ENCODE measurements around the gene CEP131. TPM values are rescaled to one million over a fixed set of nuclear protein-coding genes. Genes with fewer than 3 reads are reported as not detected.
A peak's percentile ranks its signal among the peaks of the same experiment; 100 is the strongest.

Gene CEP131
- polyA plus RNA-seq, 1 donor from 2014 or later, result 21.3 TPM

DNA sequence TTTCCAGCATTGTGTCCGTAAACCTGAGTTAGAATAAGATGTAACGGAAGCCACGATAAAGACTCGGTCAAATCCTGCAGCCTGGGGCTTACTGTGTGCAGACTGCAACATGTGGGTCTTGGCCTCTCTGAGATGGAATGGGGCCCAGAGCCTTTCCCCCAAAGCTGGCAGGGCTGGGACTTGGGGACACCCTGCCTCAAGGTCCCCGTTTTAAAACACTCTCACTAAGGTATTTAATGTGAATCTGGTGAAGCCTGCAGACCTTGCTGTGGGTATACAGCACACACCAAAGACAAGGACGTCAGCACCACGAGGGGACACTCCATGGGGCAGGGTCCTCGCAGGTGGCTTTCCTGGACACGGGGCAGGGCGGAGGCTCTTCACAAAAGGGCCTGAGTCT, 18.4 kb upstream of the CEP131 start:
- H3K9ac ChIP-seq (ENCODE audit: low read length), result no peak overlapping the region
- no peaks in the 10 kb centered on the region for H3K9me3 ChIP-seq (ENCODE audit: low read length)
- H3K4me2 ChIP-seq (ENCODE audit: low read length), result no peak overlapping the region
- peaks cover 19% of the 10 kb centered on the region for H3K79me2 ChIP-seq (replicated peaks; ENCODE audit: insufficient read depth, low read length)
- H3K27ac ChIP-seq (ENCODE audit: low read length), result no peak overlapping the region
- no peak for TF ChIP-seq POLR2AphosphoS5 (IDR thresholded peaks at IDR 0.05)
- TF ChIP-seq EZH2 (IDR thresholded peaks at IDR 0.05; ENCODE audit: borderline replicate concordance, insufficient read depth, low read length, poor library complexity, severe bottlenecking), result no peak
- TF ChIP-seq RAD21 (conservative IDR thresholded peaks at IDR 0.05), result no peak
- TF ChIP-seq, protein P1, sequence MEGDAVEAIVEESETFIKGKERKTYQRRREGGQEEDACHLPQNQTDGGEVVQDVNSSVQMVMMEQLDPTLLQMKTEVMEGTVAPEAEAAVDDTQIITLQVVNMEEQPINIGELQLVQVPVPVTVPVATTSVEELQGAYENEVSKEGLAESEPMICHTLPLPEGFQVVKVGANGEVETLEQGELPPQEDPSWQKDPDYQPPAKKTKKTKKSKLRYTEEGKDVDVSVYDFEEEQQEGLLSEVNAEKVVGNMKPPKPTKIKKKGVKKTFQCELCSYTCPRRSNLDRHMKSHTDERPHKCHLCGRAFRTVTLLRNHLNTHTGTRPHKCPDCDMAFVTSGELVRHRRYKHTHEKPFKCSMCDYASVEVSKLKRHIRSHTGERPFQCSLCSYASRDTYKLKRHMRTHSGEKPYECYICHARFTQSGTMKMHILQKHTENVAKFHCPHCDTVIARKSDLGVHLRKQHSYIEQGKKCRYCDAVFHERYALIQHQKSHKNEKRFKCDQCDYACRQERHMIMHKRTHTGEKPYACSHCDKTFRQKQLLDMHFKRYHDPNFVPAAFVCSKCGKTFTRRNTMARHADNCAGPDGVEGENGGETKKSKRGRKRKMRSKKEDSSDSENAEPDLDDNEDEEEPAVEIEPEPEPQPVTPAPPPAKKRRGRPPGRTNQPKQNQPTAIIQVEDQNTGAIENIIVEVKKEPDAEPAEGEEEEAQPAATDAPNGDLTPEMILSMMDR (IDR thresholded peaks at IDR 0.05; ENCODE audit: poor library complexity, severe bottlenecking), result no peak
- no peak for TF ChIP-seq TAF1 (IDR thresholded peaks at IDR 0.05; ENCODE audit: low read depth)
- no peak for TF ChIP-seq SMC3 (conservative IDR thresholded peaks at IDR 0.05; ENCODE audit: poor library complexity)
- TF ChIP-seq MXI1 (conservative IDR thresholded peaks at IDR 0.05; ENCODE audit: poor library complexity, severe bottlenecking), result no peak
- TF ChIP-seq, protein P2, sequence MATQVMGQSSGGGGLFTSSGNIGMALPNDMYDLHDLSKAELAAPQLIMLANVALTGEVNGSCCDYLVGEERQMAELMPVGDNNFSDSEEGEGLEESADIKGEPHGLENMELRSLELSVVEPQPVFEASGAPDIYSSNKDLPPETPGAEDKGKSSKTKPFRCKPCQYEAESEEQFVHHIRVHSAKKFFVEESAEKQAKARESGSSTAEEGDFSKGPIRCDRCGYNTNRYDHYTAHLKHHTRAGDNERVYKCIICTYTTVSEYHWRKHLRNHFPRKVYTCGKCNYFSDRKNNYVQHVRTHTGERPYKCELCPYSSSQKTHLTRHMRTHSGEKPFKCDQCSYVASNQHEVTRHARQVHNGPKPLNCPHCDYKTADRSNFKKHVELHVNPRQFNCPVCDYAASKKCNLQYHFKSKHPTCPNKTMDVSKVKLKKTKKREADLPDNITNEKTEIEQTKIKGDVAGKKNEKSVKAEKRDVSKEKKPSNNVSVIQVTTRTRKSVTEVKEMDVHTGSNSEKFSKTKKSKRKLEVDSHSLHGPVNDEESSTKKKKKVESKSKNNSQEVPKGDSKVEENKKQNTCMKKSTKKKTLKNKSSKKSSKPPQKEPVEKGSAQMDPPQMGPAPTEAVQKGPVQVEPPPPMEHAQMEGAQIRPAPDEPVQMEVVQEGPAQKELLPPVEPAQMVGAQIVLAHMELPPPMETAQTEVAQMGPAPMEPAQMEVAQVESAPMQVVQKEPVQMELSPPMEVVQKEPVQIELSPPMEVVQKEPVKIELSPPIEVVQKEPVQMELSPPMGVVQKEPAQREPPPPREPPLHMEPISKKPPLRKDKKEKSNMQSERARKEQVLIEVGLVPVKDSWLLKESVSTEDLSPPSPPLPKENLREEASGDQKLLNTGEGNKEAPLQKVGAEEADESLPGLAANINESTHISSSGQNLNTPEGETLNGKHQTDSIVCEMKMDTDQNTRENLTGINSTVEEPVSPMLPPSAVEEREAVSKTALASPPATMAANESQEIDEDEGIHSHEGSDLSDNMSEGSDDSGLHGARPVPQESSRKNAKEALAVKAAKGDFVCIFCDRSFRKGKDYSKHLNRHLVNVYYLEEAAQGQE (IDR thresholded peaks at IDR 0.05; ENCODE audit: borderline replicate concordance), result no peak
- no peak overlapping the region for H3K4me3 ChIP-seq (ENCODE audit: low read length)
- no peaks in the 10 kb centered on the region for H3K36me3 ChIP-seq (ENCODE audit: insufficient read depth, low read length)
- no peaks in the 10 kb centered on the region for H4K20me1 ChIP-seq (ENCODE audit: insufficient read depth)
- no peaks in the 10 kb centered on the region for H3K9me2 ChIP-seq (ENCODE audit: insufficient read depth, low read length)
- H3K27me3 ChIP-seq (ENCODE audit: insufficient read depth, low read depth, low read length), result no peaks in the 10 kb centered on the region
- no peak overlapping the region for H2AFZ ChIP-seq (ENCODE audit: low read depth, low read length)
- H3F3A ChIP-seq (ENCODE audit: insufficient read depth, low read length, poor library complexity, severe bottlenecking), result no peaks in the 10 kb centered on the region

DNA sequence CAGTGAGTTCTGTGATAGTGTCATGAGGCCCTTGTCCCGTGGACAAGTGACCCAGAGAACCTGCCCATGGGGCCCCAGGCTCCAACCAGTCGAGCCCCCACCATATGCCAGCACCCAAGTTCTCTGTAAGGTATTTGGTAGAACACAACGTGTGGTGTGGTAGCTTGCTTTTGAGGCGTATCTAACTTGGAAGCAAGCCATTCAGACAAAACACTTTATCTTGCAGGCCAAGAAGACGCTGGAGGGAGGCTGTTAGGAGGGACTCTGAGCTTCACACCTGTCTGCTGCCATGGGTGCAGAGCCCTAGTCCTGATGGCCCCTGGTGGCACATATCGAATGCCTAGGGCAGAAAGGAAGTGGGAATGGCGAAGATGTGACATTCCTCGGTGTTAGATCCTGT, 18.0 kb upstream of the CEP131 start:
- TF ChIP-seq SMC3 (conservative IDR thresholded peaks at IDR 0.05; ENCODE audit: poor library complexity), result no peak
- TF ChIP-seq, protein P2 (IDR thresholded peaks at IDR 0.05; ENCODE audit: borderline replicate concordance), result no peak
- TF ChIP-seq TAF1 (IDR thresholded peaks at IDR 0.05; ENCODE audit: low read depth), result no peak
- no peak for TF ChIP-seq RAD21 (conservative IDR thresholded peaks at IDR 0.05)
- no peak for TF ChIP-seq EZH2 (IDR thresholded peaks at IDR 0.05; ENCODE audit: borderline replicate concordance, insufficient read depth, low read length, poor library complexity, severe bottlenecking)
- no peak for TF ChIP-seq MXI1 (conservative IDR thresholded peaks at IDR 0.05; ENCODE audit: poor library complexity, severe bottlenecking)
- TF ChIP-seq, protein P1 (IDR thresholded peaks at IDR 0.05; ENCODE audit: poor library complexity, severe bottlenecking), result no peak
- TF ChIP-seq EP300 (conservative IDR thresholded peaks at IDR 0.05; ENCODE audit: poor library complexity, severe bottlenecking), result no peak
- TF ChIP-seq POLR2AphosphoS5 (IDR thresholded peaks at IDR 0.05), result no peak
- Histone ChIP-seq H4K20me1 (ENCODE audit: insufficient read depth) (no peaks in the 10 kb centered on the region), H3F3A (ENCODE audit: insufficient read depth, low read length, poor library complexity, severe bottlenecking) (no peaks in the 10 kb centered on the region), H3K4me2 (ENCODE audit: low read length) (no peak overlapping the region), H3K27ac (ENCODE audit: low read length) (no peak overlapping the region), H3K36me3 (ENCODE audit: insufficient read depth, low read length) (no peaks in the 10 kb centered on the region), H3K79me2 (replicated peaks; ENCODE audit: insufficient read depth, low read length) (peaks cover 19% of the 10 kb centered on the region), H3K9me3 (ENCODE audit: low read length) (no peaks in the 10 kb centered on the region), H3K27me3 (ENCODE audit: insufficient read depth, low read depth, low read length) (no peaks in the 10 kb centered on the region), H3K4me3 (ENCODE audit: low read length) (peak overlapping the region; percentile 99), H3K9ac (ENCODE audit: low read length) (no peak overlapping the region), H3K9me2 (ENCODE audit: insufficient read depth, low read length) (no peaks in the 10 kb centered on the region), H2AFZ (ENCODE audit: low read depth, low read length) (no peak overlapping the region)
